ENCODE measurements around the gene RND3.

RND3 gene

GRCh38 chr2:150491430-150491829 lies 4.0 kb upstream of the RND3 start:
- DNase-seq, result no peak

DNA sequence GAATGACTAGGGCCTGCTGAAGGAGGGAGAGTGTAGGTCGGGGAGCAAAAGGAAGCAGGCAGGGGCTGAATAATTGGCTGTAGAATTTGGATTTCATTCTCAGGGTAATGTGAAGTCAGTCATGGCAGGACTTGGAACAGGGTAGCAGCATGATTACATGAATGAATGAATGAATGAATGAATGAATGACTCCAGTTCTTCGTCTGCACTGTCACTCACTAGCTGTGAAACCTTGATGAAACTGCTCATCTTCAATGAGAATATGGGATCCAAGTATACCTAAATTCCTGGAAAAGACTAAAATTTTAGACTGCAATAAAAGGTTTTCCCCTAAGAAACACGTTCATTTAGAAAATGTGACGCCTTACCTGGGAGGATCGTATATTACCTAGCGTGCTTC lies 3.0 kb upstream of the RND3 start:
- DNase-seq, result no peak

- no peak for DNase-seq
Measured at GRCh38 chr2:150486539-150487484, 655 bp downstream of the RND3 start.

GRCh38 chr2:150485871-150486538 lies 1.5 kb downstream of the RND3 start:
- no peak for DNase-seq

DNA sequence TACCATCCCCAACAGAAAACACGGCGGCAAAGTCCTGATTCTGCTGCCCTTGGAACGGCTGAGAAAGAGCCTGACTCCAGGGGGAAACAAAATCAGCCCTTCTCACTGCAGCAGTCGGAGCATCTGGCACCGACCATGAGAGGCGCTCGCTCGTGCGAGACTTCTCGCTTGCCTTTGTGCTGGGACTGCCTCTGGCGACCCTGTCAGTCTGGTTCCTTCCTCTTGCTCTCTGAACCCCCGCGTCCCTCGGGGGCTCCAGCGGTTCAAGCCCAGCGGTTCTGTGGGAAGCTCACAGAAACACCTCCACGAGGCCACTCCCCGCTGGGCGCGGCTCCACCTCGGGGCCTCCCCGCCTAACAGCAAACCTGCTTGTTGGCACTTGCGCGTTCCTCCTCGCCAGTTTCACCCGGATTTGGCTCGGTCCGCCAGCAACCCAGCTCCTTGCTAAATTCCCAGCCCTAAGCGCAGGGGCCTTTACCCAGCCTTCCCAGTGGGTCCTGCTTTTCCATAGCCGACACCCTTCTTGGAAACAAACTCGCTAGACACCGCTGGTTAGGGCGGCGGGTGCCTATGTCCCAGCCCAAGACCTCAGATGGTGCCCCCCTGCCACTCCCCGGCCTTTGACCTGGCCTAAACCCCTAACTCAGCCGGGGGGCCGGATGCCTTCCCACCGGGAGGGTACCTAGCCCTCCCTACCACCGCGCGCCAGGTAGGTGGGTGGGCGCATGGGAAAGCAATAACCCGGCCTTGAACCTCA lies 2.2 kb downstream of the RND3 start:
- DNase-seq, result peak; percentile 56

GRCh38 chr2:150484461-150485021 lies 2.9 kb downstream of the RND3 start:
- DNase-seq, result no peak

- no peak for DNase-seq
Measured at GRCh38 chr2:150484006-150484405, 3.5 kb downstream of the RND3 start.

DNA sequence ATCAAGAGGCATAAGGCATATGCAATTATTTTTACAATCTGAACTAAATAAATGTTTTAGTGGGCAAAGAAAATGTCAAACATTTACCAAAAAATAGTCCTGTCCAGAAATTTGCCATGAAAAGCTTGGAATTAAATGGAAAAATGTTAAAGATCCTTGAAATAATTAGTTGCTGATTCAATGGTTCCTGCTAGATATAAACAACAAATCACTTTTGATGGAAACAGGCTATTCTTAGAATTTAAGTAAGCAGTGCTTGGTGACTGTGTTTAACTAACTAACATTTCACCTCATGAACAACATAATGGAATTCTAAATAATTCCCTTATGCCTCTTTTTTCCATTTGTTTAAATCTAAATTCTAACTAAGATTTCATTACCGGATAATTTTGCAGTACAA lies 3.9 kb downstream of the RND3 start:
- DNase-seq, result no peak

- DNase-seq, result no peak
Measured at GRCh38 chr2:150482667-150483400, 4.6 kb downstream of the RND3 start.

DNA sequence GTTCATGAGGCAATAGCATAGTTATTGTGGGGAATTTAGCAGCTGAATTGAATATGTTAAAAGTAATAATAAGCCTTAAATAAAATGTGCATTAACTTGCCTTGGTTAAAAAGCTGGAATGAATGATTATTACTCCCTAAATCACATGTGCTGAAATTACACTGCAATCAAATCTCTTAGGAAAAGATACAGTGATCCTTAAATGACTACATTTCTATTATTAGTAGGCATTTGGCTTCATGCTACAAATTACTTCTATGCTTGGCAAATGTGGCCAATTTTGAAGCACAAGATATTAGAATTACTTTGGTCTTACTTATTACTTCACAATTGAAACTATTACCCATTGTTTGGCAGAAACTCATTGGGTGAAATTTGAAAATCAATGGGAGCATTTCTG lies 5.4 kb downstream of the RND3 start:
- no peak for DNase-seq

- no peak for DNase-seq
Measured at GRCh38 chr2:150480971-150481830, 6.3 kb downstream of the RND3 start.

DNA sequence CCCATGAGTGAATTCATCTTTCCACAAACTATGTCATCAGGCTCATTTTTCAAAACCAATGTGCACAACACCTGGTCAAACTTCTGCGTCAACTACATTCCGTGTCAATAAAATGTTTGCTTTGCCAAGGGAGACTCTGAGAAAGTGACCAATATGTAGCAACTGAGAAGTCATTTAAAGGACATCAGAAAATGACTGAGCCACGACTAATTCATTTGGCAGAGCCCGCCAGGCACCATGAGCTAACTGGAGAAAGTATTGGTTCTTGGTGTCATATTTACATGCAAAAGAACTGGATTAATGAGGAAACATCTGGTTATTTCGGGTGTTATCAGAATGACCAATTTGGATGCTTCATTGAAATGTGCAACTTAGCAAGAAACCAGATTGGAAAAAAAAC lies 7.2 kb downstream of the RND3 start:
- DNase-seq, result no peak

GRCh38 chr2:150479075-150479915 lies 8.2 kb downstream of the RND3 start:
- DNase-seq, result no peak

DNA sequence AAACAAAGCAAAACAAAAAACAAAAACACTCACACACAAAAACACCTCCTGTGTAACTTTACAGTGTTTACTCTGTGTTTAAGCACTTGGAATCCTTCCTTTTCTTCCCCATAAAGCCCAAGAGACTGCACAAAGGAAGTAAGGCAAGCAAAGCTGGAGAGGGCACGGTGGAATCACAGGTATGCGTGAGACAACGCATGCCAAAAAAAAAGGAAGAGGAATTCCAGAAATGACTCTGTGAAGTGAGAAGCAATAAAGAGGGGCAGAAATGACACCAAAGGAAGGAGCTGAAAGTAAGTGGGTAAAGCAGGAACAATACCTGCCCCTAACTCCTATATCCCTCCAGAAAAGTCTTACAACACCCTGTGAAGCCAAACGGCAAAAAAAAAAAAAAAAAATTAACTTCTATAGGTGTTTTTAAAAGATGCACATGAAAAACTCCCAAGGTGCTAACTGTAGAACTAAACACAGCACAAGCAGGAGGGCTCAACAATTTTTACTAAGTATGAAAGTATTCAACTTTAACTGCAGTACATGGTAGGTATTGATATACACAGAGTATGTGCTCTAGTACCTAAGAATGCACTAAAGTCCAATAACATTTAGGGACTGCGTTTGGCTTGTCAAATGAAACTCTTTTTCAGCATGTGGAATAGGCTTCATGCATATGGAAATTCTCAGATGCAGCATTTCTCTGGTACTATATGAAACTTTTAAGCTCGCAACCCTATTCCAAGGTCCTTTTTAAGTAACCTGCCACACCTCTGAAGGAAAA lies 9.1 kb downstream of the RND3 start:
- DNase-seq, result no peak

GRCh38 chr2:150477347-150477746 lies 10.1 kb downstream of the RND3 start:
- DNase-seq, result no peak

GRCh38 chr2:150476809-150477302 lies 10.6 kb downstream of the RND3 start:
- DNase-seq, result peak; percentile 18

GRCh38 chr2:150476286-150476685 lies 11.2 kb downstream of the RND3 start:
- DNase-seq, result no peak

DNA sequence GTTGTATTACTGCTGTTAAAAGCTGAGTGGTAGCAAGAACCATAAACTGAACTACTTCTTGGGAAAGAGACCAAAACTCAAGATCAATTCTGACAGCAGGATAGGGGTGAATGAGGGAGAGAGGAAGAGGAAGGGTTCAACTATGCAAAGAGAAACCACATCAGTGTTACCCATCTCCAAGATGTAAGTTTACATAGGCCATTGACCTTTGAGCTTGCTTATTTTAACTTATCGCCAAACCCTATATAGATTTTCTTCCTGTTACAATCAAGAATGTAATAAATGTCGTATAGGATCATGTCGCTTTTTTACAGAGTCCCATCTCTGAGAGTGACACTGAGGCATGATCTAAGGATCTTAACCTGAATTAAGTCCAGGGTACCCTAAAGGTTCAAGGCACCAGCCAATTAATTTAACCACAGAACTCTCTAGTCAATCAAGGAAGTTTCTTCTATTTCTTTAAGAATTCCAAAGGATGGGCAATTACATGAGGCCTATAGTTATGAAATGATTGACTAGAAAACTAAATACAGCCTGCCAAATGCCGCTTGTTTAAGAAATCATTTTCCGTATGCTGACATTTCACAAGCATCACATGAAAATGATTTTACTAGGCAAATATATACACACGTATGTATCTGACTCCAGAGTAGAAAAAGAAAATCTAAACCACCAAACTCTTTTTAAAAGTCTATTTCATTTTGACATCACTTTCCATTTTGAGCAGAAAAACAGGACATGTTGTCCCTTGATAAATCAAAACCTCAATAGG lies 11.8 kb downstream of the RND3 start:
- DNase-seq, result no peak
